C4-2B (cell line): ENCODE data around the gene IRAK4.

Source experiments
- ZFX ChIP-seq: fragments of 450-650 bp; IDR thresholded peaks from 2 replicates; pipeline ENCODE4 v1.6.1; 2017
- TF ChIP-seq, protein P1 (sequence below): fragments of 450-650 bp; conservative IDR thresholded peaks from 2 replicates; pipeline ENCODE4 v1.5.1; 2017; ENCODE audit warnings: mild to moderate bottlenecking

DNA sequence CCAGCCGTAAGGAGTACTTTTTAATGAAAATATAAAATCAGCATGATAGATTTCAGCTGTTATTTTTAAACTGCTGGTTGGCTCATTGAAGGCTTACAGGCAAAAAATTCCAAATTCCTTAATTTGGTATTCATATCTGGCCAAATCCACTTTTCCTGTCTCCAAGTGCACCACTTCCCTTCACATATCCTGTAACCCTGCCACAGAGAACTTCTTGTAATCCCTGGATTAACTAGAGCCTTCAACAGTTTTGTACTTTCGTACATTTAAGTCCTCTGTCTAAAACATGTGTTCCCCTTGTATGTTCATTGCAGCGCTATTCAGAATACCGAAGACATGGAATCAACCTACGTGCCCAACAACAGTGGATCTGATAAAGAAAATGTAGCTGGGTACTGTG is 9.7 kb upstream of the IRAK4 start:
- TF ChIP-seq, protein P1, sequence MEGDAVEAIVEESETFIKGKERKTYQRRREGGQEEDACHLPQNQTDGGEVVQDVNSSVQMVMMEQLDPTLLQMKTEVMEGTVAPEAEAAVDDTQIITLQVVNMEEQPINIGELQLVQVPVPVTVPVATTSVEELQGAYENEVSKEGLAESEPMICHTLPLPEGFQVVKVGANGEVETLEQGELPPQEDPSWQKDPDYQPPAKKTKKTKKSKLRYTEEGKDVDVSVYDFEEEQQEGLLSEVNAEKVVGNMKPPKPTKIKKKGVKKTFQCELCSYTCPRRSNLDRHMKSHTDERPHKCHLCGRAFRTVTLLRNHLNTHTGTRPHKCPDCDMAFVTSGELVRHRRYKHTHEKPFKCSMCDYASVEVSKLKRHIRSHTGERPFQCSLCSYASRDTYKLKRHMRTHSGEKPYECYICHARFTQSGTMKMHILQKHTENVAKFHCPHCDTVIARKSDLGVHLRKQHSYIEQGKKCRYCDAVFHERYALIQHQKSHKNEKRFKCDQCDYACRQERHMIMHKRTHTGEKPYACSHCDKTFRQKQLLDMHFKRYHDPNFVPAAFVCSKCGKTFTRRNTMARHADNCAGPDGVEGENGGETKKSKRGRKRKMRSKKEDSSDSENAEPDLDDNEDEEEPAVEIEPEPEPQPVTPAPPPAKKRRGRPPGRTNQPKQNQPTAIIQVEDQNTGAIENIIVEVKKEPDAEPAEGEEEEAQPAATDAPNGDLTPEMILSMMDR, result no peak
- TF ChIP-seq ZFX, result no peak
